GM12878 (cell line): ENCODE data around the gene SUSD6. TPM values are rescaled to one million over a fixed set of nuclear protein-coding genes. Genes with fewer than 3 reads are reported as not detected.

ENCODE experiments used
- ATAC-seq: fragments of 200-7000 bp; cut with Tn5 transposase; 3 replicates; pipeline ENCODE4 v1.9.1; 2020; ENCODE audit warnings: mild to moderate bottlenecking, moderate library complexity
- BruUV-seq: library from RNA; stranded (reverse); fragments of 400-500 nt; replicated peaks from 2 replicates; lab custom pipeline; 2021; lab: Mats Ljungman, UMichigan
- CTCF ChIA-PET: fragments of 300-600 bp; sonication (Branson Sonifier 250); formaldehyde crosslinking; extraction: SDS; loops from one replicate; lab custom pipeline; 2021; ENCODE audit warnings: inconsistent platforms; lab: Yijun Ruan, JAX
- POLR2A ChIA-PET: fragments of 350-600 bp; formaldehyde crosslinking; extraction: SDS; loops from one replicate; lab custom pipeline; 2021; ENCODE audit warnings: inconsistent platforms; lab: Charles Lee
- RAD21 ChIA-PET: fragments of 300-600 bp; sonication (Branson Sonifier 250); formaldehyde crosslinking; loops from one replicate; lab custom pipeline; 2023; ENCODE audit warnings: antibody characterized with exemption; ENCODE audit not compliant: unreplicated experiment; lab: Charles Lee
- SMC1A ChIA-PET: fragments of 300-600 bp; sonication (Branson Sonifier 250); formaldehyde crosslinking; loops from one replicate; lab custom pipeline; 2023; ENCODE audit not compliant: unreplicated experiment, uncharacterized antibody; lab: Charles Lee
- DNase-seq: peaks from one replicate; pipeline ENCODE4 v3.0.0-alpha.2; 2011; ENCODE audit warnings: low read depth, low spot score
- FAIRE-seq: peaks from 3 replicates; lab custom pipeline; 2011; peaks lifted over from hg19 to GRCh38; lab: Jason Lieb, UNC
- H2AFZ ChIP-seq: 2 replicates; pipeline ENCODE4 v1.6.0; 2011; ENCODE audit warnings: low read depth, low read length, control low read depth; ENCODE audit not compliant: control insufficient read depth
- H3K27ac ChIP-seq: 2 replicates; pipeline ENCODE4 v1.5.1; 2011; ENCODE audit warnings: control low read depth; ENCODE audit not compliant: control insufficient read depth, insufficient read depth
- H3K27me3 ChIP-seq, 2 experiments: replicated peaks in 1 of 2; 2 replicates each; pipeline versions ENCODE4 v1.6.0 to v1.6.1; 2011; ENCODE audit warnings: low read length in 1 of 2; ENCODE audit not compliant: control insufficient read depth in 2 of 2, insufficient read depth in 2 of 2
- H3K36me3 ChIP-seq, 2 experiments: 2 replicates each; pipeline ENCODE4 v1.5.1; 2011; ENCODE audit warnings: low read length in 1 of 2; ENCODE audit not compliant: control insufficient read depth in 2 of 2, insufficient read depth in 2 of 2
- H3K4me1 ChIP-seq: 2 replicates; pipeline ENCODE4 v1.6.1; 2011; ENCODE audit warnings: mild to moderate bottlenecking, low read length, moderate library complexity, mixed read lengths; ENCODE audit not compliant: control insufficient read depth, insufficient read depth
- H3K4me2 ChIP-seq: 2 replicates; pipeline ENCODE4 v1.6.0; 2011; ENCODE audit warnings: control low read depth; ENCODE audit not compliant: control insufficient read depth, insufficient read depth
- H3K4me3 ChIP-seq: fragments of 200-600 bp; sonication (generic); 2 replicates; pipeline ENCODE4 v1.5.1; 2016
- H3K79me2 ChIP-seq: 2 replicates; pipeline ENCODE4 v1.6.0; 2011; ENCODE audit warnings: low read length; ENCODE audit not compliant: control insufficient read depth, insufficient read depth
- H3K9ac ChIP-seq: 2 replicates; pipeline ENCODE4 v1.8.0; 2011; ENCODE audit warnings: low read length, control low read depth, mixed read lengths; ENCODE audit not compliant: control insufficient read depth, insufficient read depth
- H3K9me3 ChIP-seq: replicated peaks from 3 replicates; pipeline ENCODE4 v1.5.1; 2011; ENCODE audit warnings: mild to moderate bottlenecking, low read length; ENCODE audit not compliant: control insufficient read depth, insufficient read depth
- H4K20me1 ChIP-seq: 2 replicates; pipeline ENCODE4 v1.6.0; 2011; ENCODE audit not compliant: control insufficient read depth, insufficient read depth
- BMI1 ChIP-seq: fragments of 450-650 bp; IDR thresholded peaks from 2 replicates; pipeline ENCODE4 v1.6.1; 2016; ENCODE audit warnings: mild to moderate bottlenecking, moderate library complexity, borderline replicate concordance
- CBFB ChIP-seq: IDR thresholded peaks from 2 replicates; pipeline ENCODE4 v1.6.1; 2016; ENCODE audit warnings: antibody characterized with exemption, low read depth
- CEBPZ ChIP-seq: fragments of 150-350 bp; IDR thresholded peaks from 2 replicates; pipeline ENCODE4 v1.6.1; 2016; ENCODE audit warnings: low read depth, low read length
- HCFC1 ChIP-seq: fragments of 150-350 bp; IDR thresholded peaks from 2 replicates; pipeline ENCODE4 v1.6.1; 2014; ENCODE audit warnings: low read length
- MXI1 ChIP-seq: fragments of 150-350 bp; IDR thresholded peaks from 2 replicates; pipeline ENCODE4 v1.6.1; 2011; ENCODE audit warnings: low read depth, mild to moderate bottlenecking, inconsistent platforms, low read length, improper control_type of control experiment
- MYC ChIP-seq: IDR thresholded peaks from 2 replicates; pipeline ENCODE4 v1.6.1; 2011; ENCODE audit warnings: mild to moderate bottlenecking, low read length, moderate library complexity, inconsistent platforms; ENCODE audit not compliant: insufficient read depth, insufficient replicate concordance, insufficient read length, severe bottlenecking
- NFXL1 ChIP-seq: fragments of 450-650 bp; IDR thresholded peaks from 2 replicates; pipeline ENCODE4 v1.6.1; 2017; ENCODE audit warnings: antibody characterized with exemption, mild to moderate bottlenecking, borderline replicate concordance
- RELB ChIP-seq: fragments of 450-650 bp; IDR thresholded peaks from 2 replicates; pipeline ENCODE4 v1.6.1; 2017; ENCODE audit warnings: low read depth, mild to moderate bottlenecking, moderate library complexity
- SP1 ChIP-seq: IDR thresholded peaks from one replicate; pipeline ENCODE4 v1.6.1; 2011; ENCODE audit warnings: low read depth, low read length
- SREBF2 ChIP-seq: IDR thresholded peaks from 2 replicates; pipeline ENCODE4 v1.6.1; 2012; ENCODE audit warnings: mild to moderate bottlenecking, low read length
- ZBED1 ChIP-seq: IDR thresholded peaks from 2 replicates; pipeline ENCODE4 v1.6.1; 2016; ENCODE audit warnings: borderline replicate concordance
- WGBS: methylation state at CpG from one replicate; pipeline ENCODE4 v1.1.6; 2016; ENCODE audit warnings: low lambda C conversion rate; ENCODE audit not compliant: insufficient replicate concordance, insufficient coverage; ENCODE audit errors: missing lambda C conversion rate; 5-methylcytosine and 5-hydroxymethylcytosine counted together
- in situ Hi-C: fragments of 300-500 bp; cut with MboI; formaldehyde crosslinking; loops from 9 replicates; pipeline ENCODE4 v1.14.3; 2018; ENCODE audit warnings: mixed read lengths
- intact Hi-C: fragments of 100-400 bp; cut with micrococcal nuclease; formaldehyde crosslinking; loops from one replicate; pipeline ENCODE4 v1.14.2; 2022; ENCODE audit not compliant: unreplicated experiment
- polyA plus RNA-seq, 11 experiments: library from polyadenylated mRNA; depleted of rRNA in 4 of 11; unstranded in 6 of 11; stranded (reverse) in 5 of 11; fragments of >200 nt; fragmentation: Nextera tagmentation in 4 of 11; fragmentation: Illumina TruSeq in 1 of 11; extraction: Ambion mirVana in 4 of 11; extraction: Trizol in 1 of 11; gene quantifications; 1 replicate in 1 of 11; 2 replicates in 10 of 11; pipeline versions ENCODE4 v1.2.1 to v1.2.3, GENCODE V29; 2011 to 2016; ENCODE audit warnings: inconsistent platforms in 2 of 11, missing spikeins in 2 of 11, low read depth in 1 of 11
- total RNA-seq, 4 experiments: library from RNA; depleted of rRNA in 3 of 4; stranded (reverse); fragments of >200 nt in 3 of 4; fragmentation: Illumina TruSeq in 1 of 4; extraction: Trizol in 1 of 4; gene quantifications; 2 replicates each; pipeline versions ENCODE4 v1.2.1 to v1.2.3, GENCODE V29; 2013 to 2021
- TF ChIP-seq, protein P1 (sequence below): fragments of 450-650 bp; IDR thresholded peaks from 2 replicates; pipeline ENCODE4 v1.6.1; 2017; ENCODE audit warnings: mild to moderate bottlenecking, moderate library complexity
- TF ChIP-seq, protein P2 (sequence below): fragments of 150-350 bp; IDR thresholded peaks from 2 replicates; pipeline ENCODE4 v1.6.1; 2014; ENCODE audit warnings: mild to moderate bottlenecking, low read depth, low read length

The SUSD6 gene
- total and polyA plus RNA-seq, 10 of the 15 experiments (the other 5 are each of a cell fraction or from before 2014, with no cell fraction given), result 6.6 to 39.8 (median 20.2) TPM

GRCh38 chr14:69586404-69586803, 25.0 kb upstream of the SUSD6 start:
- no peaks in the 10 kb centered on the region for H3K36me3 ChIP-seq
- 48% methylated on average over 4 of the region's 4 CpGs for WGBS
- POLR2A ChIA-PET, result no interaction called here
- no peak overlapping the region for H3K4me2 ChIP-seq
- H2AFZ ChIP-seq, result no peak overlapping the region
- in situ Hi-C loops (loop anchor here (10.0 kb wide), 1 partner anchor 438 kb away; no protein-coding TSS in a partner anchor), intact Hi-C loops (loop anchor here (5.0 kb wide), 1 partner anchor 441 kb away; no protein-coding TSS in a partner anchor)
- no TSS peak for BruUV-seq
- DNase-seq, result no peak
- RAD21 ChIA-PET, result no interaction called here
- SMC1A ChIA-PET, result interaction anchor here (2.1 kb wide), 1 partner anchor 141 kb away, joined by 12 read pairs; no protein-coding TSS in a partner anchor
- H3K9ac ChIP-seq, result no peak overlapping the region
- CTCF ChIA-PET, result interaction anchor here (1.0 to 4.2 kb wide), 5 partner anchors 18 to 144 kb away, joined by 3 to 21 read pairs (median 3); no protein-coding TSS in a partner anchor
- H3K27ac ChIP-seq, result no peak overlapping the region
- H4K20me1 ChIP-seq, result no peaks in the 10 kb centered on the region
- no peaks in the 10 kb centered on the region for H3K4me1 ChIP-seq
- no peak for FAIRE-seq
- no peak for ATAC-seq
- H3K27me3 ChIP-seq, result no peaks in the 10 kb centered on the region
- no peak overlapping the region for H3K4me3 ChIP-seq
- no peaks in the 10 kb centered on the region for H3K79me2 ChIP-seq
- TF ChIP-seq NFXL1 (no peak), ZBED1 (no peak), RELB (no peak), HCFC1 (no peak), BMI1 (no peak), MXI1 (no peak), SP1 (no peak), MYC (no peak), CEBPZ (no peak), CBFB (no peak), SREBF2 (no peak)
- TF ChIP-seq, protein P1, sequence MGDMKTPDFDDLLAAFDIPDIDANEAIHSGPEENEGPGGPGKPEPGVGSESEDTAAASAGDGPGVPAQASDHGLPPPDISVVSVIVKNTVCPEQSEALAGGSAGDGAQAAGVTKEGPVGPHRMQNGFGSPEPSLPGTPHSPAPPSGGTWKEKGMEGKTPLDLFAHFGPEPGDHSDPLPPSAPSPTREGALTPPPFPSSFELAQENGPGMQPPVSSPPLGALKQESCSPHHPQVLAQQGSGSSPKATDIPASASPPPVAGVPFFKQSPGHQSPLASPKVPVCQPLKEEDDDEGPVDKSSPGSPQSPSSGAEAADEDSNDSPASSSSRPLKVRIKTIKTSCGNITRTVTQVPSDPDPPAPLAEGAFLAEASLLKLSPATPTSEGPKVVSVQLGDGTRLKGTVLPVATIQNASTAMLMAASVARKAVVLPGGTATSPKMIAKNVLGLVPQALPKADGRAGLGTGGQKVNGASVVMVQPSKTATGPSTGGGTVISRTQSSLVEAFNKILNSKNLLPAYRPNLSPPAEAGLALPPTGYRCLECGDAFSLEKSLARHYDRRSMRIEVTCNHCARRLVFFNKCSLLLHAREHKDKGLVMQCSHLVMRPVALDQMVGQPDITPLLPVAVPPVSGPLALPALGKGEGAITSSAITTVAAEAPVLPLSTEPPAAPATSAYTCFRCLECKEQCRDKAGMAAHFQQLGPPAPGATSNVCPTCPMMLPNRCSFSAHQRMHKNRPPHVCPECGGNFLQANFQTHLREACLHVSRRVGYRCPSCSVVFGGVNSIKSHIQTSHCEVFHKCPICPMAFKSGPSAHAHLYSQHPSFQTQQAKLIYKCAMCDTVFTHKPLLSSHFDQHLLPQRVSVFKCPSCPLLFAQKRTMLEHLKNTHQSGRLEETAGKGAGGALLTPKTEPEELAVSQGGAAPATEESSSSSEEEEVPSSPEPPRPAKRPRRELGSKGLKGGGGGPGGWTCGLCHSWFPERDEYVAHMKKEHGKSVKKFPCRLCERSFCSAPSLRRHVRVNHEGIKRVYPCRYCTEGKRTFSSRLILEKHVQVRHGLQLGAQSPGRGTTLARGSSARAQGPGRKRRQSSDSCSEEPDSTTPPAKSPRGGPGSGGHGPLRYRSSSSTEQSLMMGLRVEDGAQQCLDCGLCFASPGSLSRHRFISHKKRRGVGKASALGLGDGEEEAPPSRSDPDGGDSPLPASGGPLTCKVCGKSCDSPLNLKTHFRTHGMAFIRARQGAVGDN, result no peak
- TF ChIP-seq, protein P2, sequence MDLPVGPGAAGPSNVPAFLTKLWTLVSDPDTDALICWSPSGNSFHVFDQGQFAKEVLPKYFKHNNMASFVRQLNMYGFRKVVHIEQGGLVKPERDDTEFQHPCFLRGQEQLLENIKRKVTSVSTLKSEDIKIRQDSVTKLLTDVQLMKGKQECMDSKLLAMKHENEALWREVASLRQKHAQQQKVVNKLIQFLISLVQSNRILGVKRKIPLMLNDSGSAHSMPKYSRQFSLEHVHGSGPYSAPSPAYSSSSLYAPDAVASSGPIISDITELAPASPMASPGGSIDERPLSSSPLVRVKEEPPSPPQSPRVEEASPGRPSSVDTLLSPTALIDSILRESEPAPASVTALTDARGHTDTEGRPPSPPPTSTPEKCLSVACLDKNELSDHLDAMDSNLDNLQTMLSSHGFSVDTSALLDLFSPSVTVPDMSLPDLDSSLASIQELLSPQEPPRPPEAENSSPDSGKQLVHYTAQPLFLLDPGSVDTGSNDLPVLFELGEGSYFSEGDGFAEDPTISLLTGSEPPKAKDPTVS, result no peak
- H3K9me3 ChIP-seq, result no peaks in the 10 kb centered on the region; the same call in 2 of the 3 replicates
